Stimulated activated CD4-positive, alpha-beta T cell treated with anti-CD3 and anti-CD28 coated beads, TNF-alpha, amount 100 ng/mL, for 4 hours (primary cell): ENCODE data around the gene SLC35F5.
"Not testable (repeated sequence)": the region's sequence is repeated elsewhere in the genome, so short reads cannot be mapped to it uniquely, and the experiment has no call there.

Source experiments
- DNase-seq, 3 experiments: peaks; one replicate each; pipeline ENCODE4 v3.0.0-alpha.2; 2020; ENCODE audit warnings: low read depth in 3 of 3

SLC35F5 gene

DNA sequence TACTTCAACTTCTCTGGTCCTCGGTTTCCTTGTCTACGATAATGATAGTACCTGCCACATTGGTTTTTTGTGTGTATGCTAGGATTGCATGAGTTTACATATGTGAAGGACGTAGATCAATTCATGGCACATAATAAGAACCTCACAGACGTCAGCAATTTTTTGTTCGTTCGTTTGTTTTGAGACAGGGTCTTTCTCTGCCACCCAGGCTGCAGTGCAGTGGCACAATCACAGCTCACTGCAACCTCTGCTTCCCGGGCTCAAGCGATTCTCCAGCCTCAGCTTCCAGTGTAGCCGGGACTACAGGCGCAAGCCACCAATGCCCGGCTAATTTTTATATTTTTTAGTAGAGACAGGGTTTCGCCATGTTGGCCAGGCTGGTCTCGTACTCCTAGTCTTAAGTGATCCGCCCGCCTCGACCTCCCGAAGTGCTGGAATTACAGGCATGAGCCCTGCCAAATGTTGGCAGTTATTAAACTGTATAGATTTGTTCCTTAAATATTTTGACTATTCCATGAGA is 756 bp upstream of the SLC35F5 start:
- no peak for DNase-seq

DNA sequence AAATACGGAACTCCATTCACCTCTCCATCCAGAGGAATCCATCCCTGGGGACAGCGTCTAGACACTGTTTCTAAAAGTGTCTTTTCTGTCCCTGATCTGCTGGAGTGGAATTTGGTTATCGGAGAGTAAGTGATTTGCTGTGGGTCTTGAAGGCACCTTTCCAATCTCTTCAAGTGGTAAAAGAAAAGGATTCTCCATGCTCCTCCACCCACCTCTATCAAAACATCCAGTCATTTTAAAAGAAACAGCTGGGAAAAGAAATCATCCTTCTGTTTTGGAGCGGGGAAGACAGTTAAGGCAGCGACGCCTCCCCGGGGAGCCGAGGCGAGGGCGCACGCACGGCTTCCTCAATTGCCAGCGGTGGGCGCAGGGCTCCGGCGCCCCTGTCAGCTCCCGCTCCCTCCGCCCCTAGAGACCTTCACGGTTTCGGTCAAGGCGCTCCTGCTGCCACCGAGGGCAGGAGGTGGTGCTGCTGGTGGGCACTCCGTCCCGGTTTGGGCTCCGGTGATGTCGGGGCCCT is 547 bp downstream of the SLC35F5 start:
- no peak for DNase-seq

DNA sequence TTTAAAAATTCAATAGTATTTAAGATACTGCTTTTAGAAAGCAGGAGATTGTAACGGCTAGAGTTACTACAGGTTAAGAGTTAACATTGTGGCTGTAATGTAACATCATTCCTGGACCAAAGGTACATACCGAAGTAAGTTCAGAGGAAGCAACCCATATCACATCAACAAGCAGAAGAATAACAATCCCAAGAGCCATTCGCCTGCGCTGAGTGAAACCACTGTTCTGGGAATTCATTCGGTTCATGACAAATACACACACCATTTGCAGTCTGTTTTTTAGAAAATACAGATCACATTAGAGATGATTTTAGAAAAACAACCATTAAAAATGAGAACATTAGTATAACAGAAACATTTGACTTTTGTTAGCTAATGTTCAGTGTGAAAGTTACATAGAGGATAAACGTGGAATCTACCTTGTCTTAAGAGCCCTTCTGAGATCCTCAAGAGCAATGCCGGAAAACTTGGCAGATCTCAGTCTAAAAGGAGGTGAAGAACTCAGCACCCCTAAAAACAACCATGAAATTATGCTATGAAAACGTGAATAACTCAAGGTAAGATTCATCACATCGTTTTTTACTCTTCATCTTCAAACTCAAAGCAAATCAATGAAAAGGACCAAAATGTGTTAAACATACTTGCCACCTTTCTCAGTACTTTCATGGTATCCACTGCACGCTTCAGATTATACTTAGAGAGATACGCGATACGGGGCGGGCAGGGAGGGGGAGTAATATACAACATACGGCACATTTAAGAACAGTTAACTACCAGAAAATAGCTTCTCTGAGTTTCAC is 1.2 kb downstream of the SLC35F5 start:
- no peak for DNase-seq

DNA sequence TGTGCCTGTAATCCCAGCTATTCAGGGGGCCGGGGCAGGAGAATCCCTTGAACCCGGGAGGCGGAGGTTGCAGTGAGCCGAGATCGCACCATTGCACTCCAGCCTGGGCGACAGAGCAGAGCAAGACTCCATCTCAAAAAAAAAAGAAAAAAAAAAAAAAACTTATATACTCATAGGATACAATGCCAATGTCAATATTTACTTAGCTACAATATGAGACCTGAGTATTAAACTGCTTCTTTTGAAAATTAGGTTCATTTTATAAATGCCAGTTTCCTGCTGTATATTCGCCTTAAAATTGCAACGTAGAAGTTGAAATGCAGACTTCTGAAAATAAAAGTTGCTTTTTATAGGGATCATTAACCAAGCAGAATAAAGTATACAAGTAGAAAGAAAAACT is 2.3 kb downstream of the SLC35F5 start:
- no peak for DNase-seq

DNA sequence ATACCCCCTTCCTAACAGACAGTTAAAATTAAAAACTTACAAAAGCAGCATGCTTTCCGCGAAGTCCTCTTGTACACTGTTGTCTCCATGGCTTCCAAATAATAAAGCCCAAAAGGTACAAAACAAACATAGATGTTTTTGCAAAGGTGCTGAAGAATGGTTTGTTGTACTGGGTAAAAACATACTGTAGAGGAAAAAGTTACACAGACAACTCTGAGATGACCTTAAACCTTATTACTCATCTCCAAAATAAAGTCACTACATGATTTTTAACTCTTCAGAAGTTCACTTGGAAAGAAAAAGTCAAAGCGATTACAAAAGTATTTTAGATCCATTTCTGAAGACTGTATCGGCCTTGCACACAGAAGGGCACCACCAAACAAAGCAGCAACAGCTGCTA is 6.1 kb downstream of the SLC35F5 start:
- no peak for DNase-seq

DNA sequence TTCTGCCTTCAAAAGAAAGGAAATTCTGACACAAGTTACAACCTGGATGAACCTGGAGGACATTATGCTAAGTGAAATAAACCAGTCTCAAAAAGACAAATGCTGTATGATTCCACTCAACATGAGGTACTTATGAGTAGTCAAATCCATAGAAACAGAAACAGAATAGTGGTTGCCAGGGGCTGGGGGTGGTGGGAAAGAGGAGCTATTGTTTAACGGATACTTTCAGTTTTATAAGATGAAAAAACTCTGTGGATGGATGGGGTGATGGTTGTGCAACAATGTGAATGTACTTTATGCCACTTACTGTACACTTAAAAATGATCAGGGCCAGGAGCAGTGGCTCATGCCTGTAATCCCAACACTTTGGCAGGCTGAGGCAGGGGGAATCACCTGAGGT is 15.4 kb downstream of the SLC35F5 start:
- DNase-seq, result no peak

DNA sequence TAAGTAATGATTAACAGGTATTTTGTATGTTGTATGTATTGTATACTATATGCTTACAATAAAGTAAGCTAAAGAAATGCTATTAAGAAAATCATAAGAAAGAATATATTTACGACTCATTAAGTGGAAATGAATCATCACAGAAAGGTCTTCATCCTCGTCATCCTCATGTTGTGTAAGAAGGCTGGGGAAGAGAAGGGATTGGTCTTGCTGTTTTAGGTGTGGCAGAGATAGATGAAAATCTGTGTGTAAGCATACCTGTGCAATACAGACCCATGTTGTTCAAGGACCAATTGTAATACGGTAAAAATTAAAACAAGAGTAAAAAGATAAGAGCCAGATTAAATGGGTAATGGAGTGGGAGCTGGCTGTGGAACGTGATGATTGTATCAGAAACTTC is 16.6 kb downstream of the SLC35F5 start:
- no peak for DNase-seq

DNA sequence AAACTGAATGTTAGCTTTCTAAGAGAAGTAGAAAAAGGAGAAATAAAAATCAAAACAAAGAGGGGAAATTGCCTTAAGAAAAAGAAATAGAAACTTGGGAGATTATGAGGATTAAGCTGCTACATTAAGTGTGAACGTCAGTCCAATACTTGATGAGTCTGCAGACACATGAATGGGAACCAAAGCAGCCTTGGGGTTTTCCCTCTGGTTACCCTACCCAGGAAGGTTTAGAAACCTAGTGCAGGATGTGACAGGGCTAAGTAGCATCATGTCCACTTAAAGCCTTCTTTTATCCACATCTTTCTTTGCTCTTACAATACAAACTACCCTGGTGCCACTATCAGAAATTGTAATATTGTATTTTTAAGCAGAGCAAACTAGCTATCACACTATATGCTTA is 22.3 kb downstream of the SLC35F5 start:
- no peak for DNase-seq

DNA sequence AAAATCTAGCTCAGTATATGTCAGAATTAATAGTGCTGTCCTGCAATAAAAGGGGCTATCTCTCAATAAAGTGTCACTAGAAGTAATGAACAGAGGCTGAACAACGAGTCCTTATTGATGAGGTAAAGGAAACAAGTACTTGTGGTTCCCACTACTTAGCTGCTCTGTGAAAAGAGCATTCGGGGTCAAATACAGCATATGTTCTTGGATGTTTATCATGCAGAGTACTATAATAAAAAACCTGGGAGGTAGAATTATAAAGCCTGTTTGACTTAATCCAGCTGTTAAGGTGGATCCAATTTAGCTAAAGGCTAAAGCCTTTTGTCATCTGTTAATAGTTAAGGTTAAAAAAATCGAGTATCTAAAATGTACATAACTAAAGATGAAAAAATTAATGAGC is 32.4 kb downstream of the SLC35F5 start:
- DNase-seq, result no peak

DNA sequence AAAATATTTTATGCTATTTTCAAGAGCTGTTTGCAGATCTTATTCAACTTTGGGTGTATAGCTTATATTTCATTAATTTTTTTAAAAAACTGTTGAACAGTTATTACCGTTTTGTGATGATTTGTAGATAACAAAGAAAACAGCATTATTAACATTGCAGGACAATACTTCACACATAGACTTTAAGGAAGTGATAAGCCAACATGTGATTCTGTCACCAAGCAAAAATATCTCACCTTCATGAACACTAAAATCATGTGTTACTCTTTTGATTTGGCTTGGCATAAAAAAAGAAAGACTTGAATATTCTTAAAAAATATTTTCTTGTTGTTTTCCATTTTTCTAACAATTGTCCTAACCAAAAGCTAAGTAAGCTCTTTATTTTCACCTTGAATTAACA is 33.0 kb downstream of the SLC35F5 start:
- DNase-seq, result no peak

DNA sequence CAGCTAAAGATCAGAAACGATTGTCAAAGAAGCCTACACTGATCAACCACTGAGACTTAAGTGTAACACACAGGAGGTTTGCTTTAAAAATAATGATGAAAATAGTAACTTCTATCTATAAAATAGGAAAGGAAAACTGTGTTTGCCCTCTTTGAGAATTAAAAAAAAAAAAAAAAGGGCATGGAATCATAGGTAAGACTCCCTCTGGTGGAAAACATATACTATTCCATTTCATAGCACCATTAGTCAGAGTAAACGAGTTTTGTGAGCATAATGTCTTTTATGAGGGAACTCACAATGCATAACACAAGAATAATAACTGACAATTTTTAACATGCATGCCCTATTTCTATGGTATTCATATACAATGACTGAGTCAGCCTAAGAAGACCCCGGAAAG is 36.3 kb downstream of the SLC35F5 start:
- DNase-seq, result no peak

DNA sequence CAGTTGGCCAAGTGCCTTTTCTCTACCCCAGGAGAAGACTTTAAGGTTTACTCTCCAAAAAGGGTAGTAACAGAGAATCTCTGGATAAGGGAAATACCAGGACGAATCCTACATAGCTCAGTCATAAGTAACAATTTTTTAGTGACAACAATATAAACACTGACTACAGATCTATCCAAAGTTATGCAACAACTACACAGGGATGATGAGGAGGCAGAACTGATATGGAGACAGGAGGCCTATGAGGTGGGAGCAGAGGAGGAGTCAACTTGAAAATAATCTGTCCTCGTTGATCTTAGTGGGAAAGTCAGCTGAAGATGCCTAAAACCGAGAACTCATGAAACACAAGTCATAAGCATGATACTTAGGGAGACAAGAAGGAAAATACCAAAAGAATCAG is 40.2 kb downstream of the SLC35F5 start:
- no peak for DNase-seq

DNA sequence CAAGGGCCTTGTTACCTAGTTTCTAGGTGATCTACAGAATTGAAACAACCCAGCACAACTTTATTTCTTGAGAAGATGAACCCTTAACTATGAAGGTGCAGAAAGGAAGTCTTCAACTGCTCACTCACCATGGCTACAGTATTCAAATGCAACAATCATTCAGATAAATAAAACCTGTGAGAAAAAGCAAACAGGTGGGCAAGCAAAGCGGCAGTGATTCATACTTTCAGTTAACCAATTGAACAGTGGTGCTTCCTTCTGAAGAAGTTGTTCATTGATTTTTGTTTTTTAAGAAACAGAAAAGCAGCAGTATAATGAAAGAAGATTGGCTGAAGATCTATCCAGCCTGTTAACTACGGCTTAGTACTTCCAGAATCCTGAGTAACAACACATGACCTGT is 43.5 kb downstream of the SLC35F5 start:
- DNase-seq, result no peak

DNA sequence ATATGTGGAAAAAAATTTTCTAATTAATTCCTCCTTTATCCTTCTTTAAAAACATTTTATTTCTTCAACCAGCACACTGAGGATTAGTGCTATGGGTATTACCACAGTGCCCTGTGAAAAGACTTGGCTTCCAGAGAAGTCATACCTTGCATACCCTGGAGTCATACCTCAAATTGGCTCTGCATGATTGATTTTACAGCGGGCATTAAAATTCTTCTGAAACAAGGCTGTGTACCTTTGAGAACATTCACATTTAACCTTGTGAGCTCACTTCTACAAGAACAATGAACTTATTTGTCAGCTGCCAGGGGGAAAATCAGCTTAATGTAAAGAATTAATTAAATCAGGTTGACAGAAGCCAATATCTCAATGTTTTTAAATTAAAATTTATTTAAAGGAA is 44.6 kb downstream of the SLC35F5 start:
- DNase-seq, result no peak

DNA sequence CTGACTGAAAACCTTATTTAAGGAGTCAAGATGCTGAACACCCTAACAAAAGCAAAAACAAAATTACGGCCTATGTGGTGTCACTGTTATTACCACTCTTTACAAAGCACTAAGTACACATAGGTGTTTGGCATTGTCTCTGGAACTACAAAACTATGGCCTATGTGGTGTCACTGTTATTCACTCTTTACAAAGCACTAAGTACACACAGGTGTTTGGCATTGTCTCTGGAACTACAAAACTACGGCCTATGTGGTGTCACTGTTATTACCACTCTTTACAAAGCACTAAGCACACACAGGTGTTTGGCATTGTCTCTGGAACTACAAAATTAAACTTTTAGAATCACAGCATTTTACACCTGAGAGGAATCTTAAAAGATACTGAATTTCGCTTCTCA is 47.4 kb downstream of the SLC35F5 start:
- no peak for DNase-seq

DNA sequence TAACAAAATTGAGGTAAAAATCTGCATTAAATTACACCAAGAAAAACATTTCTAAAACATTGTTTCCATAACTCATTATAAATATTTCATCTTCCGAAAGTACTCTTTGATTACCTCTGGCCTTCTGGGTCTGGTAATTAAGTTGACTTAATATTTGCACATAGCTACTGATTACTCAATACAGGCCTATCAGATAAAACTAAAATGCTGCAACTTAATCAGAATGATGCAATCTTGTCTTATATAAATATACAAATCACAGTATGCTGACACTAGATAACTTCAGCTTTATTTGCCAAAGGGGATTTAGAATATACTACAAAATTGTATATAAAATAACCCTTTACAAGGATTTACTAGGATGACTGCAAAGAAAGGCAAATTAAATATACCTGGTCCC is 49.3 kb downstream of the SLC35F5 start:
- no peak for DNase-seq

DNA sequence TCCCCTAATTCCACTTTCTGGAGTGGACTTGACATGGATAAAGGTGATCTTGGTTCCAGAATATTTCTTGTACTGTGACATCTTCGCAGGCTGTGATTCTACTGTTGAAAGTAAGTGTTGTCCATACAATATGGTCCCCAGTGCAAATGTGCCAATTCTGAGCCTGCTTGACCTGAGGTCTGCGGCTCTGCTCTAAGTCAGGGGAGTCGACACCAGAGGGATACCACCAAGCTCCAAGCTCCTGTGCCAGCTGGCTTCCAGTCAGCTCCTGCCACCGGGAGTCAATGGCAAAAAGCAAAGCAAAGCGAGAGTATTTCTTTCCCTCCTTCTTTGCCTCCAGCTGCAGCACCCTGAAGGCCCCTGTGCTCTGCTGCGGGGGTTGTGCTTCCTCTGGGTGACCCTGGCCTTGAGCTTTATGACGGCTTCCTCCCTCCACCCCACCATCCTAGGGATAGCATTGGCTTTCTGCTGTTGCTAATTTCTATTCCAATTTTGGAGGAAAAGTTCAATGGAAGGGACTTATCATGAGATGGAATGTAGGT is 50.4 kb downstream of the SLC35F5 start:
- no peak for DNase-seq

DNA sequence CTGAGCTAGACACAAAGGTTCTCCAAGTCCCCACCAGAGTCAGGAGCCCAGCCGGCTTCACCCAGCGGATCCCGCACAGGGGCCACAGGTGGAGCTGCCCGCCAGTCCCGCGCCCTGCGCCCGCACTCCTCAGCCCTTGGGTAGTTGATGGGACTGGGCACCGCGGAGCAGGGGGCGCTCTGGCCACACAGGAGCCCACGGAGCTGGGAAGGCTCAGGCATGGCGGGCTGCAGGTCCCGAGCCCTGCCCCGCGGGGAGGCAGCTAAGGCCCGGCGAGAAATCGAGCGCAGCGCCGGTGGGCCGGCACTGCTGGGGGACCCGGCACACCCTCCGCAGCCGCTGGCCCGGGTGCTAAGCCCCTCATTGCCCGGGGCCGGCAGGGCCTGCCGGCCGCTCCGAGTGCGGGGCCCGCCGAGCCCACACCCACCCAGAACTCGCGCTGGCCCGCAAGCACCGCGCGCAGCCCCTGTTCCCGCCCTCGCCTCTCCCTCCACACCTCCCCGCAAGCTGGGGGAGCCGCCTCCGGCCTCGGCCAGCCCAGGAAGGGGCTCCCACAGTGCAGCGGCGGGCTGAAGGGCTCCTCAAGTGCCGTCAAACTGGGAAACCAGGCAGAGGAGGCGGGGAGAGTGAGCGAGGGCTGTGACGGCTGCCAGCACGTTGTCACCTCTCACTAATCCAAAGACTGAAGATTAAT is 52.0 kb downstream of the SLC35F5 start:
- not testable (repeated sequence) for DNase-seq

DNA sequence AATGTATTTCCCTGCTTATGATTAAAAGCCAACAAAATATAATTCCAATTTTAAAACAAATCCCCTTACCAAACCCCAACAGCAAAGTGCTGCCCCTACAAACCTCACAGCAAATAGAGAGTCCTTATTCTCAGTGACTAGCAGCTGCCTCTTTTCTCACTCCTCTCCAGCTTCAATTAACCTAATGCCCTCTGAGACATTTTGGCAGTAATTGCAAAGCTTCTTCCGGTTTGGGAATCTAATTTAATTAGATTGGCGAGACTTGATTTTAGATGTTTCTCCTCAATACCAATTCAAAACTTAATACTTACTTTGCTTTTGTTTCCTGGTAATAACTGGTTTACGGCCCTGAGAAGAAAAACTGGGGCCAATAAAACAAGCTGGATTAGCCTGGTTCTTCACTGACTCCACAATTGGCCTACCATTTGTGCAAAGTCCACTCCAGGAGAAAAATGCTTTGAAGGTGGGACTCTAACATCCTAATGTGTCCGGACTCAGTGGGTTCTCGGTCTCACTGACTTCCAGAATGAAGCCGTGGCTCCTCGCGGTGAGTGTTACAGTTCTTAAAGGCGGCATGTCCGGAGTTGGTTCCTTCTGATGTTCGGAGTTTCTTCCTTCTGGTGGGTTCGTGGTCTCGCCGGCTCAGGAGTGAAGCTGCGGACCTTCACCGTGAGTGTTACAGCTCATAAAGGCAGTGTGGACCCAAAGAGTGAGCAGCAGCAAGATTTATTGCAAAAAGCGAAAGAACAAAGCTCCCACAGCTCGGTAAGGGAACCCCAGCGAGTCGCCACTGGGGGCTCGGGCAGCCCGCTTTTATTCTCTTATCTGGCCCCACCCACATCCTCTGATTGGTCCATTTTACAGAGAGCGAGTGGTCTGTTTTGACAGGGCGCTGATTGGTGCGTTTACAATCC is 52.8 kb downstream of the SLC35F5 start:
- no peak for DNase-seq

DNA sequence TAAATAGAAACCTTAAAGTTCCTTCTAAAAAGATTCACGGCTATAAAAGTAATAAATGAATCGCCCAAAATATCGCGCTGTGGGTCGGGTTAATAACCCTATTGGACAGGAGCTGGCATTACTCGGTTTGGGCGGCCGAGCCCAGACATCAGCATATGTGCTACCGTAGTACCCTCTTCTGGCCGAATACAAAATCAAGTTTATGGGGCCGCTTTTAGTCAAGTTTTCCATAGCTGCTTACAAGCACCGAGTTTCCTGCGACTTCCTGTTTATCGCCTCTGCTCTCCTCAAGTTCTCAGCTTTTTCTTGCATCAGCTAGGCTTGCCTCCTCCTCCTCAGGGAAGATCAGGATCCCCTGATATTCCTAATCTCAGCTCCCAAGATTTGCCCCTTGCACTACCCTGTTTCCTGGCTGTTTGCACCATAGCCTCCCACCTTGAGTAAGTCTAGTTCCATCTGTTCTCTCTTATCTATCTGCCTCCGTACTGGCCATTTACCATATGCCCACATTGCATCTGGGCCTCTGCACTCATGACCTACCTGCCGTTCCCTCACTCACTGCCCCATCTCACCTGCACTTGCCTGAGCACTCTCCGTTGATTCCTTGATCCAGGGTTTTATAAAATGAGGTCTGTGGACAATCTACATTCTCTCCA is 56.1 kb downstream of the SLC35F5 start:
- DNase-seq, result peak in 2 of 3 experiments; percentile 13 to 31

DNA sequence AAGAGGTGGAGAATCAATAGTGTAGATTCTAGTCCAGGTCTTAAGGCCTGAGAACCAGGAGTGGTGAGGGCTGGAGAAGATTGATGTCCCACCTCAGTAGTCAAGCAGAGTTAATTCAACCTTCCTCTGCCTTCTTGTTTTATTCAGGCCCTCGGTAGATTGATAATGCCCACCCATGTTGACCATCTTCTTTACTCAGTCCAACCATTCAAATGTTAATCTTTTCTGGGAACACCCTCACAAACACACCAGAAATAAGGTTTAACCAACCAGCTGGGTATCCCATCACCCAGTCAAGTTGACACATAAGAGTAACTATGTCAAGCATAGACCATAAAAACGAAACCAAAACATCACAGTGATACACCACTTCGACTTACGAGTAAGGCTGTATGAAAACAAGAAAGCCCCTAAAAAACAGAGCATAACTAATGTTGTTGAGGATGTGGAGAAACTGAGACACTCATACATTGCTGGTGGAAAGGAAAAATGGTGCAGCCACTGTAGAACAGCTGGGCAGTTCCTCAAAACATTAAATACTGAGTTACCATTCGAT is 57.5 kb downstream of the SLC35F5 start:
- DNase-seq, result no peak
